Measurements from ENCODE around the gene AFTPH. TPM values are rescaled to one million over a fixed set of nuclear protein-coding genes. Genes with fewer than 3 reads are reported as not detected.

The AFTPH gene
- total RNA-seq, 3 donors from 2014 or later (not counting 1 experiment from before 2014, with no cell fraction given), result 28.9 to 39.6 (median 39.5) TPM

- 93% methylated on average over 6 of the region's 6 CpGs for WGBS (ENCODE audit: insufficient coverage)
- H3K4me1 Mint-ChIP-seq, result peaks cover 0 to 19% of the 10 kb centered on the region in 2 donors
Observed at GRCh38 chr2:64624862-64625261, 100.7 kb downstream of the AFTPH start.

GRCh38 chr2:64625299-64626145, 101.4 kb downstream of the AFTPH start:
- TF ChIP-seq CTCF (IDR thresholded peaks at IDR 0.05), result no peak
- intact Hi-C loops (cut with micrococcal nuclease), result no loop called here
- no peaks in the 10 kb centered on the region for H3K27me3 ChIP-seq (ENCODE audit: control insufficient read depth, insufficient read depth, low read length)
- Mint-ChIP-seq H3K27me3 (ENCODE audit: low read depth in 2 of 2) (no peaks in the 10 kb centered on the region), H3K27ac (peak overlapping the region in 1 of 2 donors; percentile 41), H3K4me3 (no peak overlapping the region), H3K4me1 (peaks cover 0 to 20% of the 10 kb centered on the region in 2 donors), H3K36me3 (no peaks in the 10 kb centered on the region), H3K9me3 (no peaks in the 10 kb centered on the region)
- H3K9me3 ChIP-seq (ENCODE audit: control insufficient read depth, insufficient read depth, low read length), result no peaks in the 10 kb centered on the region
- no peaks in the 10 kb centered on the region for H3K36me3 ChIP-seq (ENCODE audit: control insufficient read depth, insufficient read depth, low read length)
- no peak overlapping the region for H3K27ac ChIP-seq (ENCODE audit: low read length)
- no peak for ATAC-seq
- WGBS (ENCODE audit: insufficient coverage), result 86% methylated on average over 7 of the region's 7 CpGs
- H3K4me1 ChIP-seq (ENCODE audit: control insufficient read depth, insufficient read depth, low read length), result no peaks in the 10 kb centered on the region
- H3K4me3 ChIP-seq (ENCODE audit: low read length), result no peak overlapping the region
- no peak for DNase-seq

More at GRCh38 chr2:64624862-64625261, 100.7 kb downstream of the AFTPH start:
- Histone ChIP-seq H3K27me3 (ENCODE audit: control insufficient read depth, insufficient read depth, low read length) (no peaks in the 10 kb centered on the region), H3K4me3 (ENCODE audit: low read length) (no peak overlapping the region), H3K4me1 (ENCODE audit: control insufficient read depth, insufficient read depth, low read length) (no peaks in the 10 kb centered on the region), H3K9me3 (ENCODE audit: control insufficient read depth, insufficient read depth, low read length) (no peaks in the 10 kb centered on the region), H3K27ac (ENCODE audit: low read length) (no peak overlapping the region), H3K36me3 (ENCODE audit: control insufficient read depth, insufficient read depth, low read length) (no peaks in the 10 kb centered on the region)
- no peak overlapping the region for H3K27ac Mint-ChIP-seq
- ATAC-seq (no peak), DNase-seq (no peak)
- H3K9me3 Mint-ChIP-seq, result no peaks in the 10 kb centered on the region
- TF ChIP-seq CTCF (IDR thresholded peaks at IDR 0.05), result no peak
- H3K36me3 Mint-ChIP-seq, result no peaks in the 10 kb centered on the region
- no peak overlapping the region for H3K4me3 Mint-ChIP-seq
- intact Hi-C loops (cut with micrococcal nuclease), result no loop called here
- no peaks in the 10 kb centered on the region for H3K27me3 Mint-ChIP-seq (ENCODE audit: low read depth in 2 of 2)

GRCh38 chr2:64626146-64626809, 102.2 kb downstream of the AFTPH start:
- H3K27ac Mint-ChIP-seq, result peak overlapping the region in 1 of 2 donors; percentile 41
- intact Hi-C loops (cut with micrococcal nuclease), result no loop called here
- H3K36me3 Mint-ChIP-seq, result peaks cover 5% of the 10 kb centered on the region
- H3K27me3 ChIP-seq (ENCODE audit: control insufficient read depth, insufficient read depth, low read length), result no peaks in the 10 kb centered on the region
- 88% methylated on average over 7 of the region's 10 CpGs for WGBS (ENCODE audit: insufficient coverage)
- H3K36me3 ChIP-seq (ENCODE audit: control insufficient read depth, insufficient read depth, low read length), result peaks cover 4% of the 10 kb centered on the region
- no peak overlapping the region for H3K4me3 ChIP-seq (ENCODE audit: low read length)
- no peak overlapping the region for H3K27ac ChIP-seq (ENCODE audit: low read length)
- peaks cover 0 to 28% of the 10 kb centered on the region in 2 donors for H3K4me1 Mint-ChIP-seq
- no peak for DNase-seq
- H3K4me3 Mint-ChIP-seq, result no peak overlapping the region
- no peaks in the 10 kb centered on the region for H3K9me3 ChIP-seq (ENCODE audit: control insufficient read depth, insufficient read depth, low read length)
- H3K4me1 ChIP-seq (ENCODE audit: control insufficient read depth, insufficient read depth, low read length), result no peaks in the 10 kb centered on the region
- ATAC-seq, result no peak
- H3K27me3 Mint-ChIP-seq (ENCODE audit: low read depth in 2 of 2), result no peaks in the 10 kb centered on the region
- no peak for TF ChIP-seq CTCF (IDR thresholded peaks at IDR 0.05)
- H3K9me3 Mint-ChIP-seq, result no peaks in the 10 kb centered on the region

Measured in natural killer cell (primary cell).